KMS-11 (cell line): ENCODE measurements around the gene PIP4K2A.

Experiments used
- H2AFZ ChIP-seq: fragments of 200-600 bp; sonication (generic); 2 replicates; pipeline ENCODE4 v1.6.1; 2016; ENCODE audit warnings: antibody characterized with exemption, mixed run types, low read depth
- H3K27ac ChIP-seq: fragments of 200-600 bp; sonication (generic); 2 replicates; pipeline ENCODE4 v1.6.1; 2016; ENCODE audit warnings: mild to moderate bottlenecking, mixed run types
- H3K27me3 ChIP-seq: fragments of 200-600 bp; sonication (generic); 2 replicates; pipeline ENCODE4 v1.6.1; 2017; ENCODE audit warnings: mild to moderate bottlenecking, low read depth, mixed run types, moderate library complexity; ENCODE audit not compliant: insufficient read depth
- H3K36me3 ChIP-seq: fragments of 200-600 bp; sonication (generic); 2 replicates; pipeline ENCODE4 v1.6.1; 2017; ENCODE audit warnings: mild to moderate bottlenecking, mixed run types; ENCODE audit not compliant: insufficient read depth
- H3K4me1 ChIP-seq: fragments of 200-600 bp; sonication (generic); 2 replicates; pipeline ENCODE4 v1.6.1; 2016; ENCODE audit warnings: mild to moderate bottlenecking, low read depth, mixed run types; ENCODE audit not compliant: poor library complexity, severe bottlenecking
- H3K4me2 ChIP-seq: fragments of 200-600 bp; sonication (generic); 2 replicates; pipeline ENCODE4 v1.7.0; 2016; ENCODE audit warnings: mild to moderate bottlenecking, mixed run types
- H3K4me3 ChIP-seq: fragments of 200-600 bp; sonication (generic); IDR thresholded peaks from 2 replicates; pipeline ENCODE4 v1.6.1; 2017; ENCODE audit warnings: low read depth, low read length, mixed read lengths; ENCODE audit not compliant: insufficient read depth
- H3K79me2 ChIP-seq: fragments of 200-600 bp; sonication (generic); 2 replicates; pipeline ENCODE4 v1.6.1; 2016; ENCODE audit warnings: low read depth, mixed run types; ENCODE audit not compliant: insufficient read depth
- H3K9ac ChIP-seq: fragments of 200-600 bp; sonication (generic); 2 replicates; pipeline ENCODE4 v1.6.1; 2016; ENCODE audit warnings: mild to moderate bottlenecking, mixed run types
- H4K20me1 ChIP-seq: fragments of 200-600 bp; sonication (generic); 2 replicates; pipeline ENCODE4 v1.6.1; 2016; ENCODE audit warnings: mild to moderate bottlenecking, mixed run types; ENCODE audit not compliant: insufficient read depth
- CTCF ChIP-seq: fragments of 200-600 bp; sonication (generic); conservative IDR thresholded peaks from 2 replicates; pipeline ENCODE4 v1.6.1; 2017; ENCODE audit warnings: low read depth, mild to moderate bottlenecking, antibody characterized with exemption, low read length, moderate library complexity, mixed read lengths

PIP4K2A gene

GRCh38 chr10:22553452-22553995 lies 160.9 kb downstream of the PIP4K2A start:
- Histone ChIP-seq H4K20me1 (no peaks in the 10 kb centered on the region), H3K36me3 (no peaks in the 10 kb centered on the region; the same call in 1 of the 2 replicates), H2AFZ (no peak overlapping the region), H3K27ac (no peak overlapping the region), H3K9ac (no peak overlapping the region), H3K4me1 (no peaks in the 10 kb centered on the region), H3K27me3 (no peaks in the 10 kb centered on the region), H3K4me2 (no peak overlapping the region), H3K4me3 (no peak overlapping the region), H3K79me2 (no peaks in the 10 kb centered on the region)
- no peak for TF ChIP-seq CTCF

GRCh38 chr10:22552888-22553378 lies 161.4 kb downstream of the PIP4K2A start:
- no peaks in the 10 kb centered on the region; the same call in 1 of the 2 replicates for H3K36me3 ChIP-seq
- no peak overlapping the region for H3K4me3 ChIP-seq
- H3K4me1 ChIP-seq: no peaks in the 10 kb centered on the region
- no peak overlapping the region for H3K27ac ChIP-seq
- no peaks in the 10 kb centered on the region for H3K27me3 ChIP-seq
- no peak overlapping the region for H3K4me2 ChIP-seq
- no peaks in the 10 kb centered on the region for H4K20me1 ChIP-seq
- H3K79me2 ChIP-seq: no peaks in the 10 kb centered on the region
- no peak overlapping the region for H3K9ac ChIP-seq
- no peak for TF ChIP-seq CTCF
- no peak overlapping the region for H2AFZ ChIP-seq

DNA sequence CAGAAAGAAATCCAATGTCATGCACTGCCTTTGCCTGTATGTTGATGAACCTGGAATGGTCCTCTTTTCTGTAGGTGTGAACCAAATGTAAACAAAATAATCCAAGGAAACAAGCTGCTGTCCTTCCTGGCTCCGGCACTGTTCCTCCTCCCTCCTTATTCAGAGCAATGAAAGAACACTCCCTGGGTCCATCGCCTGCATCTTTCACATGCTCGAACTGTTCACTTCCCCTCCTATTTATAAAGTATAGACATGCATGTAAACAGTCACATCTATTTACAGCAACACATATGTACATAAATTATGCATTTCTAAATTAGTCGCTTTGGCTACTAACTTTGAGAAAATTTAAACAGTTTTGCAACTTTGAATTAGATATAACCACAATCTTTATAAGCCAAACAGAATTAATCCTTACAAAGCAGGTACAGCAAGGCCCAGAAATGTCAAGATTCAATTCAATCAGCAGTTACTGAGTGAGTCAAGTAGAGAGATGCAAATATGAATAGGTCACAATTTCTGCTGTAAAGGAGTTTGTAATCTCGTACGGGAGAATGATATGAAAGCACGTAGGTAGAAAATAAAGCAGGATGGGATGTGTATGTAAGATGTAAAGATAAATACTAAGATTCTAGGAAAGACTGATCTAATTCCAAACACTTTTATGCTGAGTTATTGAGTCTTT lies 162.6 kb downstream of the PIP4K2A start:
- no peaks in the 10 kb centered on the region for H3K4me1 ChIP-seq
- H3K9ac ChIP-seq: no peak overlapping the region
- no peaks in the 10 kb centered on the region; the same call in 1 of the 2 replicates for H3K36me3 ChIP-seq
- no peaks in the 10 kb centered on the region for H3K79me2 ChIP-seq
- no peak overlapping the region for H3K4me2 ChIP-seq
- no peaks in the 10 kb centered on the region for H3K27me3 ChIP-seq
- H3K4me3 ChIP-seq: no peak overlapping the region
- H4K20me1 ChIP-seq: no peaks in the 10 kb centered on the region
- TF ChIP-seq CTCF: no peak
- H2AFZ ChIP-seq: no peak overlapping the region
- H3K27ac ChIP-seq: no peak overlapping the region

- Histone ChIP-seq H3K27ac (no peak overlapping the region), H2AFZ (no peak overlapping the region), H3K36me3 (no peaks in the 10 kb centered on the region; the same call in 1 of the 2 replicates), H3K4me2 (no peak overlapping the region), H4K20me1 (no peaks in the 10 kb centered on the region), H3K79me2 (no peaks in the 10 kb centered on the region), H3K9ac (no peak overlapping the region), H3K27me3 (no peaks in the 10 kb centered on the region), H3K4me3 (no peak overlapping the region), H3K4me1 (no peaks in the 10 kb centered on the region)
- TF ChIP-seq CTCF: peak; percentile 96
Observed at GRCh38 chr10:22550732-22551131, 163.6 kb downstream of the PIP4K2A start.
